K562 (cell line): ENCODE results near the gene SHISA9. TPM values are rescaled to one million over a fixed set of nuclear protein-coding genes. Genes with fewer than 3 reads are reported as not detected.

ENCODE experiments used
- ATAC-seq: fragments of 200-7000 bp; cut with Tn5 transposase; 3 replicates; pipeline ENCODE4 v1.9.1; 2020; ENCODE audit warnings: moderate library complexity
- BruUV-seq: library from RNA; stranded (reverse); fragments of 400-500 nt; replicated peaks from 2 replicates; lab custom pipeline; 2021; lab: Mats Ljungman, UMichigan
- CTCF ChIA-PET: fragments of 300-600 bp; formaldehyde crosslinking; extraction: SDS; loops from one replicate; lab custom pipeline; 2021; ENCODE audit warnings: low intra/inter-chr PET ratio; lab: Yijun Ruan, JAX
- POLR2A ChIA-PET: fragments of 300-600, 350-650 bp; sonication (Branson Sonifier 250); formaldehyde crosslinking; extraction: SDS; loops from one replicate; lab custom pipeline; 2021; ENCODE audit warnings: antibody characterized with exemption, inconsistent platforms; lab: Yijun Ruan, JAX
- DNase-seq, 4 experiments: peaks; one replicate each; pipeline versions ENCODE4 v3.0.0 to v3.0.0-alpha.2; 2011 to 2018; ENCODE audit warnings: low spot score in 3 of 4, mixed read lengths in 3 of 4; ENCODE audit errors: extremely low read depth in 1 of 4
- FAIRE-seq: peaks from 2 replicates; lab custom pipeline; 2011; peaks lifted over from hg19 to GRCh38; lab: Jason Lieb, UNC
- H2AFZ ChIP-seq: 2 replicates; pipeline ENCODE4 v1.6.0; 2011; ENCODE audit warnings: low read depth, low read length, control low read depth, inconsistent platforms
- H3K27ac ChIP-seq: fragments of 200-600 bp; 3 replicates; pipeline ENCODE4 v1.8.0; 2011; ENCODE audit warnings: low read depth, mild to moderate bottlenecking, control low read depth, inconsistent platforms, low read length, moderate library complexity, mixed read lengths; ENCODE audit errors: extremely low read depth
- H3K27me3 ChIP-seq, 2 experiments: fragments of 300-600 bp in 1 of 2; 2 replicates in 1 of 2; 3 replicates in 1 of 2; pipeline versions ENCODE4 v1.6.0 to v1.8.0; 2011; ENCODE audit warnings: inconsistent platforms in 2 of 2, low read length in 2 of 2, mild to moderate bottlenecking in 1 of 2, mixed read lengths in 1 of 2, moderate library complexity in 1 of 2; ENCODE audit not compliant: control insufficient read depth in 2 of 2, insufficient read depth in 2 of 2
- H3K36me3 ChIP-seq: fragments of 300-600 bp; 3 replicates; pipeline ENCODE4 v1.8.0; 2011; ENCODE audit warnings: mild to moderate bottlenecking, low read length, inconsistent platforms; ENCODE audit not compliant: control insufficient read depth, insufficient read depth
- H3K4me1 ChIP-seq, 2 experiments: fragments of 200-600 bp in 1 of 2; replicated peaks in 1 of 2; 2 replicates in 1 of 2; 3 replicates in 1 of 2; pipeline versions ENCODE4 v1.5.1 to v1.8.0; 2011; ENCODE audit warnings: inconsistent platforms in 2 of 2, low read length in 2 of 2, mild to moderate bottlenecking in 1 of 2, mixed read lengths in 1 of 2, moderate library complexity in 1 of 2; ENCODE audit not compliant: control insufficient read depth in 2 of 2, insufficient read depth in 2 of 2
- H3K4me2 ChIP-seq: 2 replicates; pipeline ENCODE4 v1.6.1; 2011; ENCODE audit warnings: low read length, control low read depth, inconsistent platforms, mixed read lengths; ENCODE audit not compliant: insufficient read depth
- H3K4me3 ChIP-seq: fragments of 200-600 bp; sonication (generic), shearing (Covaris generic); 2 replicates; pipeline ENCODE4 v1.5.1; 2016; ENCODE audit warnings: control low read depth, inconsistent platforms
- H3K79me2 ChIP-seq: fragments of 200-600 bp; 3 replicates; pipeline ENCODE4 v1.8.0; 2011; ENCODE audit warnings: low read length, inconsistent platforms; ENCODE audit not compliant: control insufficient read depth, insufficient read depth
- H3K9ac ChIP-seq, 2 experiments: 2 replicates each; pipeline versions ENCODE4 v1.6.0 to v1.6.1; 2011; ENCODE audit warnings: low read depth in 2 of 2, low read length in 2 of 2, control low read depth in 1 of 2, inconsistent platforms in 1 of 2, mild to moderate bottlenecking in 1 of 2, mixed read lengths in 1 of 2; ENCODE audit not compliant: insufficient read depth in 1 of 2
- H3K9me1 ChIP-seq: one replicate; pipeline ENCODE4 v1.6.0; 2011; ENCODE audit warnings: inconsistent platforms, mild to moderate bottlenecking, low read length, moderate library complexity; ENCODE audit not compliant: control insufficient read depth, insufficient read depth
- H3K9me3 ChIP-seq: replicated peaks from 2 replicates; pipeline ENCODE4 v1.5.1; 2011; ENCODE audit warnings: low read depth, low read length, inconsistent platforms; ENCODE audit not compliant: control insufficient read depth, insufficient read depth
- H4K20me1 ChIP-seq: replicated peaks from 2 replicates; pipeline ENCODE4 v1.6.1; 2011; ENCODE audit warnings: low read length, inconsistent platforms, mixed read lengths; ENCODE audit not compliant: control insufficient read depth, insufficient read depth
- NR2C2 ChIP-seq, 2 experiments: fragments of 200-800 bp in 1 of 2; sonication (Bioruptor generic) in 1 of 2; sonication (generic) in 1 of 2; formaldehyde crosslinking in 1 of 2; IDR thresholded peaks; 2 replicates each; pipeline versions ENCODE4 v1.6.1 to v1.8.0; 2016 to 2022; ENCODE audit warnings: mild to moderate bottlenecking in 1 of 2, missing compliant biosample characterization in 1 of 2, missing genetic modification characterization in 1 of 2, missing genetic modification reagents in 1 of 2
- SAFB2 ChIP-seq: fragments of 200-400 bp; formaldehyde crosslinking; IDR thresholded peaks from 2 replicates; pipeline ENCODE4 v1.6.1; 2018; ENCODE audit warnings: borderline replicate concordance, low read length, low read depth, moderate library complexity; ENCODE audit not compliant: severe bottlenecking
- SMARCA5 ChIP-seq: fragments of 450-650 bp; IDR thresholded peaks from 2 replicates; pipeline ENCODE4 v1.6.1; 2016
- SMC3 ChIP-seq: conservative IDR thresholded peaks from 2 replicates; pipeline ENCODE4 v1.6.1; 2011; ENCODE audit warnings: low read depth, low read length, improper control_type of control experiment; ENCODE audit not compliant: insufficient read depth
- ZNF134 ChIP-seq: fragments of 250-450 bp; sonication (Bioruptor Pico); conservative IDR thresholded peaks from 2 replicates; pipeline ENCODE4 v1.4.0; 2020
- ZNF232 ChIP-seq: sonication (generic); formaldehyde crosslinking; IDR thresholded peaks from 2 replicates; pipeline ENCODE4 v1.8.0; 2022; ENCODE audit warnings: mild to moderate bottlenecking, missing genetic modification reagents
- WGBS: fragments of 100-300 bp; shearing (Covaris generic); methylation state at CpG from one replicate; pipeline ENCODE4 v1.1.6; 2016; ENCODE audit warnings: low coverage, mixed read lengths; ENCODE audit not compliant: insufficient coverage; ENCODE audit errors: missing lambda C conversion rate; 5-methylcytosine and 5-hydroxymethylcytosine counted together
- in situ Hi-C: fragments of 300-500 bp; cut with MboI; formaldehyde crosslinking; loops from 4 replicates; pipeline ENCODE4 v1.15.0; 2018; ENCODE audit warnings: inconsistent platforms, mixed read lengths
- intact Hi-C: fragments of 100-400 bp; cut with micrococcal nuclease; formaldehyde crosslinking; loops from 2 replicates; pipeline ENCODE4 v1.14.2; 2022
- polyA plus RNA-seq, 8 experiments: library from polyadenylated mRNA; depleted of rRNA in 4 of 8; stranded (reverse) in 5 of 8; unstranded in 3 of 8; fragments of >200 nt; fragmentation: Nextera tagmentation in 2 of 8; fragmentation: Illumina TruSeq in 1 of 8; extraction: Ambion mirVana in 2 of 8; extraction: Trizol in 1 of 8; gene quantifications; 2 replicates each; pipeline versions ENCODE4 v1.2.1 to v1.2.3, GENCODE V29; 2011 to 2014; ENCODE audit warnings: inconsistent platforms in 1 of 8, missing spikeins in 1 of 8
- total RNA-seq, 7 experiments: library from RNA; depleted of rRNA in 6 of 7; stranded (reverse); fragments of >200 nt in 6 of 7; fragmentation: Illumina TruSeq in 2 of 7; extraction: Trizol in 2 of 7; gene quantifications; 2 replicates each; pipeline versions ENCODE4 v1.2.1 to v1.2.3, GENCODE V29; 2011 to 2021; ENCODE audit warnings: low replicate concordance in 1 of 7
- TF ChIP-seq, protein P1 (sequence below): fragments of 250-450 bp; sonication (Bioruptor Pico); IDR thresholded peaks from 2 replicates; pipeline ENCODE4 v1.4.0; 2020; ENCODE audit warnings: mild to moderate bottlenecking, moderate library complexity
- TF ChIP-seq, protein P2 (sequence below): fragments of 250-450 bp; sonication (Bioruptor Pico); IDR thresholded peaks from 2 replicates; pipeline ENCODE4 v1.4.0; 2020; ENCODE audit warnings: mild to moderate bottlenecking, moderate library complexity, borderline replicate concordance
- TF ChIP-seq, protein P3 (sequence below): sonication (generic); formaldehyde crosslinking; IDR thresholded peaks from 2 replicates; pipeline ENCODE4 v1.8.1; 2023; ENCODE audit warnings: mild to moderate bottlenecking, missing genetic modification reagents
- TF ChIP-seq, protein P4 (sequence below), 3 experiments: IDR thresholded peaks in 2 of 3; conservative IDR thresholded peaks in 1 of 3; 2 replicates each; pipeline ENCODE4 v1.5.1; 2011 to 2012; ENCODE audit warnings: low read length in 3 of 3, mild to moderate bottlenecking in 3 of 3, control low read depth in 2 of 3, improper control_type of control experiment in 1 of 3, inconsistent platforms in 1 of 3, low read depth in 1 of 3, mixed read lengths in 1 of 3, moderate library complexity in 1 of 3; ENCODE audit not compliant: insufficient read depth in 2 of 3

The SHISA9 gene
- total and polyA plus RNA-seq, 9 of the 15 experiments (the other 6 are each of a cell fraction or from before 2014, with no cell fraction given), result under 0.01 to 0.16 (median 0.01) TPM; not detected in 6

DNA sequence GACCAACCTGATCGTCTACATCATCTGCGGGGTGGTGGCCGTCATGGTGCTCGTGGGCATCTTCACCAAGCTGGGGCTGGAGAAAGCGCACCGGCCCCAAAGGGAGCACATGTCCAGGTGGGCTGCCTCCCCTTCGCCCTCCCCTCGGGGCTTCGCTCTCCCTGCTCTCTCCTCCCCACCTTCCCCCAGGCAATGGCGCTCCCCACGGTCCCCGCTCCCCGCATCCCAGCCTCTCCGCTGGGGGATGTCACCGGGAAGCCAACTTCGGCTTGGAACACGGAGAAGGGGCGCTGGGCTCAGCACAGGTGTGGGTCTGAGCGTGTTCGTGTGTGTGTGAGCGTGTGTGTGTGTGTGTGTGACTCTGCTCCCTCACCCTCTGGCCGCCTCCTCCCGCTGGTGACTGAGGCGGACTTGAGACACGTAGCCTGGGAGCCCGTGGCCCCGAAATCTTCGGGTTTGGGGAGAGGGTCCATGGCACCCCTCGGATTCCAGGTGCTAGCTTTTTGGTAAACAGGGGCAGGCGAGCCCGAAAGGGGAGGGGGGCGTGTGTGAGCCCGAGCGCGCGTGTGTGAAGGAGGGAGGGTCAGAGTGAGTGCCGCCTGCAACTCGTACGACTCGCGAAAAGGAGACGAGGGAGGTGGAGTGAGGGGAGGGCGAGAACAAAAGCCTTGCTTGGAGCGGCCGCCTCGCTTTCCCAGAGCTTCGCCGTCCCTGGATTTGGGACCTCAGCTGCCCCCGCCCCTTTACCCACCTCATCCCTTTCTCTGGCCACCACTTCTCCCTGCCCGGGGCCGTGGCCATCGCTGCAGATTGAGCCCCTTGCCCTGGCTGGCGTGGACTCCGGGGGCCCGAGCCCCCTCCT, 1.3 kb downstream of the SHISA9 start:
- ATAC-seq, result no peak
- WGBS, result 6% methylated on average over 39 of the region's 55 CpGs
- in situ Hi-C loops, result no loop called here
- H3K4me1 ChIP-seq, result peaks cover 0 to 16% of the 10 kb centered on the region in 2 experiments; a peak in 2 of 5 replicates
- intact Hi-C loops, result no loop called here
- CTCF ChIA-PET, result no interaction called here
- H3K27me3 ChIP-seq, result peaks cover 12 to 43% of the 10 kb centered on the region in 2 experiments
- H3K9ac ChIP-seq, result no peak overlapping the region
- H4K20me1 ChIP-seq, result no peaks in the 10 kb centered on the region
- POLR2A ChIA-PET, result interaction anchor here (0.6 kb wide), 1 partner anchor 524 kb away, joined by 3 read pairs; no protein-coding TSS in a partner anchor
- no peak overlapping the region for H3K4me2 ChIP-seq
- no peak for FAIRE-seq
- no peaks in the 10 kb centered on the region for H3K79me2 ChIP-seq
- no peaks in the 10 kb centered on the region for H3K9me3 ChIP-seq
- H3K27ac ChIP-seq, result no peak overlapping the region
- no peak overlapping the region for H2AFZ ChIP-seq
- BruUV-seq, result no TSS peak
- DNase-seq, result no peak
- H3K9me1 ChIP-seq, result no peaks in the 10 kb centered on the region
- no peaks in the 10 kb centered on the region for H3K36me3 ChIP-seq
- no peak overlapping the region for H3K4me3 ChIP-seq
- TF ChIP-seq SAFB2 (no peak), SMARCA5 (no peak), ZNF232 (CRISPR knock-in tag) (no peak), ZNF134 (CRISPR knock-in tag) (no peak), SMC3 (no peak), NR2C2 (CRISPR knock-in tag; IDR thresholded peaks at IDR 0.05) (no peak), NR2C2 (tag; IDR thresholded peaks at IDR 0.05) (no peak)
- TF ChIP-seq, protein P1, sequence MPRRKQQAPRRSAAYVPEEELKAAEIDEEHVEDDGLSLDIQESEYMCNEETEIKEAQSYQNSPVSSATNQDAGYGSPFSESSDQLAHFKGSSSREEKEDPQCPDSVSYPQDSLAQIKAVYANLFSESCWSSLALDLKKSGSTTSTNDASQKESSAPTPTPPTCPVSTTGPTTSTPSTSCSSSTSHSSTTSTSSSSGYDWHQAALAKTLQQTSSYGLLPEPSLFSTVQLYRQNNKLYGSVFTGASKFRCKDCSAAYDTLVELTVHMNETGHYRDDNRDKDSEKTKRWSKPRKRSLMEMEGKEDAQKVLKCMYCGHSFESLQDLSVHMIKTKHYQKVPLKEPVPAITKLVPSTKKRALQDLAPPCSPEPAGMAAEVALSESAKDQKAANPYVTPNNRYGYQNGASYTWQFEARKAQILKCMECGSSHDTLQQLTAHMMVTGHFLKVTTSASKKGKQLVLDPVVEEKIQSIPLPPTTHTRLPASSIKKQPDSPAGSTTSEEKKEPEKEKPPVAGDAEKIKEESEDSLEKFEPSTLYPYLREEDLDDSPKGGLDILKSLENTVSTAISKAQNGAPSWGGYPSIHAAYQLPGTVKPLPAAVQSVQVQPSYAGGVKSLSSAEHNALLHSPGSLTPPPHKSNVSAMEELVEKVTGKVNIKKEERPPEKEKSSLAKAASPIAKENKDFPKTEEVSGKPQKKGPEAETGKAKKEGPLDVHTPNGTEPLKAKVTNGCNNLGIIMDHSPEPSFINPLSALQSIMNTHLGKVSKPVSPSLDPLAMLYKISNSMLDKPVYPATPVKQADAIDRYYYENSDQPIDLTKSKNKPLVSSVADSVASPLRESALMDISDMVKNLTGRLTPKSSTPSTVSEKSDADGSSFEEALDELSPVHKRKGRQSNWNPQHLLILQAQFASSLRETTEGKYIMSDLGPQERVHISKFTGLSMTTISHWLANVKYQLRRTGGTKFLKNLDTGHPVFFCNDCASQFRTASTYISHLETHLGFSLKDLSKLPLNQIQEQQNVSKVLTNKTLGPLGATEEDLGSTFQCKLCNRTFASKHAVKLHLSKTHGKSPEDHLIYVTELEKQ (CRISPR knock-in tag), result no peak
- TF ChIP-seq, protein P2, sequence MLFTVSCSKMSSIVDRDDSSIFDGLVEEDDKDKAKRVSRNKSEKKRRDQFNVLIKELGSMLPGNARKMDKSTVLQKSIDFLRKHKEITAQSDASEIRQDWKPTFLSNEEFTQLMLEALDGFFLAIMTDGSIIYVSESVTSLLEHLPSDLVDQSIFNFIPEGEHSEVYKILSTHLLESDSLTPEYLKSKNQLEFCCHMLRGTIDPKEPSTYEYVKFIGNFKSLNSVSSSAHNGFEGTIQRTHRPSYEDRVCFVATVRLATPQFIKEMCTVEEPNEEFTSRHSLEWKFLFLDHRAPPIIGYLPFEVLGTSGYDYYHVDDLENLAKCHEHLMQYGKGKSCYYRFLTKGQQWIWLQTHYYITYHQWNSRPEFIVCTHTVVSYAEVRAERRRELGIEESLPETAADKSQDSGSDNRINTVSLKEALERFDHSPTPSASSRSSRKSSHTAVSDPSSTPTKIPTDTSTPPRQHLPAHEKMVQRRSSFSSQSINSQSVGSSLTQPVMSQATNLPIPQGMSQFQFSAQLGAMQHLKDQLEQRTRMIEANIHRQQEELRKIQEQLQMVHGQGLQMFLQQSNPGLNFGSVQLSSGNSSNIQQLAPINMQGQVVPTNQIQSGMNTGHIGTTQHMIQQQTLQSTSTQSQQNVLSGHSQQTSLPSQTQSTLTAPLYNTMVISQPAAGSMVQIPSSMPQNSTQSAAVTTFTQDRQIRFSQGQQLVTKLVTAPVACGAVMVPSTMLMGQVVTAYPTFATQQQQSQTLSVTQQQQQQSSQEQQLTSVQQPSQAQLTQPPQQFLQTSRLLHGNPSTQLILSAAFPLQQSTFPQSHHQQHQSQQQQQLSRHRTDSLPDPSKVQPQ (CRISPR knock-in tag), result no peak
- TF ChIP-seq, protein P3, sequence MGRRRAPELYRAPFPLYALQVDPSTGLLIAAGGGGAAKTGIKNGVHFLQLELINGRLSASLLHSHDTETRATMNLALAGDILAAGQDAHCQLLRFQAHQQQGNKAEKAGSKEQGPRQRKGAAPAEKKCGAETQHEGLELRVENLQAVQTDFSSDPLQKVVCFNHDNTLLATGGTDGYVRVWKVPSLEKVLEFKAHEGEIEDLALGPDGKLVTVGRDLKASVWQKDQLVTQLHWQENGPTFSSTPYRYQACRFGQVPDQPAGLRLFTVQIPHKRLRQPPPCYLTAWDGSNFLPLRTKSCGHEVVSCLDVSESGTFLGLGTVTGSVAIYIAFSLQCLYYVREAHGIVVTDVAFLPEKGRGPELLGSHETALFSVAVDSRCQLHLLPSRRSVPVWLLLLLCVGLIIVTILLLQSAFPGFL (CRISPR knock-in tag), result no peak
- TF ChIP-seq, protein P4, sequence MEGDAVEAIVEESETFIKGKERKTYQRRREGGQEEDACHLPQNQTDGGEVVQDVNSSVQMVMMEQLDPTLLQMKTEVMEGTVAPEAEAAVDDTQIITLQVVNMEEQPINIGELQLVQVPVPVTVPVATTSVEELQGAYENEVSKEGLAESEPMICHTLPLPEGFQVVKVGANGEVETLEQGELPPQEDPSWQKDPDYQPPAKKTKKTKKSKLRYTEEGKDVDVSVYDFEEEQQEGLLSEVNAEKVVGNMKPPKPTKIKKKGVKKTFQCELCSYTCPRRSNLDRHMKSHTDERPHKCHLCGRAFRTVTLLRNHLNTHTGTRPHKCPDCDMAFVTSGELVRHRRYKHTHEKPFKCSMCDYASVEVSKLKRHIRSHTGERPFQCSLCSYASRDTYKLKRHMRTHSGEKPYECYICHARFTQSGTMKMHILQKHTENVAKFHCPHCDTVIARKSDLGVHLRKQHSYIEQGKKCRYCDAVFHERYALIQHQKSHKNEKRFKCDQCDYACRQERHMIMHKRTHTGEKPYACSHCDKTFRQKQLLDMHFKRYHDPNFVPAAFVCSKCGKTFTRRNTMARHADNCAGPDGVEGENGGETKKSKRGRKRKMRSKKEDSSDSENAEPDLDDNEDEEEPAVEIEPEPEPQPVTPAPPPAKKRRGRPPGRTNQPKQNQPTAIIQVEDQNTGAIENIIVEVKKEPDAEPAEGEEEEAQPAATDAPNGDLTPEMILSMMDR (IDR thresholded peaks at IDR 0.05 in 2 of 3, conservative IDR thresholded peaks at IDR 0.05 in 1 of 3; ENCODE audit: insufficient read depth in 2 of 3, low read depth in 1 of 3, low read length in 3 of 3), result no peak
